Neural progenitor cell (in vitro differentiated cells): ENCODE measurements around the gene SLC35E3. TPM values are rescaled to one million over a fixed set of nuclear protein-coding genes. Genes with fewer than 3 reads are reported as not detected.

Experiments
- DNase-seq: peaks from one replicate; pipeline ENCODE4 v3.0.0-alpha.2; 2016; ENCODE audit warnings: low spot score
- H2AFZ ChIP-seq: fragments of 200-600 bp; sonication (generic); replicated peaks from 2 replicates; pipeline ENCODE4 v1.6.1; 2016; ENCODE audit warnings: antibody characterized with exemption
- H3F3A ChIP-seq: fragments of 200-600 bp; sonication (generic); 2 replicates; pipeline ENCODE4 v1.6.1; 2016; ENCODE audit warnings: antibody characterized with exemption, low read depth
- H3K27ac ChIP-seq: fragments of 200-600 bp; sonication (generic); 2 replicates; pipeline ENCODE4 v1.5.1; 2016; ENCODE audit warnings: mild to moderate bottlenecking
- H3K27me3 ChIP-seq: fragments of 200-600 bp; sonication (generic); 2 replicates; pipeline ENCODE4 v1.6.1; 2016; ENCODE audit warnings: mild to moderate bottlenecking, moderate library complexity
- H3K36me3 ChIP-seq: fragments of 200-600 bp; sonication (generic); 2 replicates; pipeline ENCODE4 v1.5.1; 2016
- H3K4me1 ChIP-seq: fragments of 200-600 bp; sonication (generic); 2 replicates; pipeline ENCODE4 v1.6.1; 2016; ENCODE audit warnings: mixed run types
- H3K4me2 ChIP-seq: fragments of 200-600 bp; sonication (generic); 2 replicates; pipeline ENCODE4 v1.6.1; 2016
- H3K4me3 ChIP-seq: fragments of 200-600 bp; sonication (generic); 2 replicates; pipeline ENCODE4 v1.5.1; 2016
- H3K79me2 ChIP-seq: fragments of 200-600 bp; sonication (generic); 2 replicates; pipeline ENCODE4 v1.6.1; 2016; ENCODE audit warnings: low read depth
- H3K9ac ChIP-seq: fragments of 200-600 bp; sonication (generic); 2 replicates; pipeline ENCODE4 v1.6.1; 2016
- H3K9me3 ChIP-seq: fragments of 200-600 bp; sonication (generic); 2 replicates; pipeline ENCODE4 v1.5.1; 2016; ENCODE audit warnings: low read depth
- H4K20me1 ChIP-seq: fragments of 200-600 bp; sonication (generic); 2 replicates; pipeline ENCODE4 v1.6.1; 2016; ENCODE audit warnings: low read depth
- H3K27ac Mint-ChIP-seq: 3 replicates; pipeline ENCODE4 v1.8.0; 2021; ENCODE audit warnings: mixed read lengths
- H3K27me3 Mint-ChIP-seq: 2 replicates; pipeline ENCODE4 v1.8.0; 2022; ENCODE audit warnings: low read depth, mild to moderate bottlenecking, inconsistent platforms, moderate library complexity, mixed read lengths; ENCODE audit not compliant: insufficient read depth
- H3K36me3 Mint-ChIP-seq: 3 replicates; pipeline ENCODE4 v1.8.0; 2021; ENCODE audit warnings: mixed read lengths
- H3K4me1 Mint-ChIP-seq: 3 replicates; pipeline ENCODE4 v1.8.0; 2021; ENCODE audit warnings: mixed read lengths
- H3K4me3 Mint-ChIP-seq: 3 replicates; pipeline ENCODE4 v1.8.0; 2021; ENCODE audit warnings: mild to moderate bottlenecking, moderate library complexity, mixed read lengths
- H3K9me3 Mint-ChIP-seq: 3 replicates; pipeline ENCODE4 v1.8.0; 2020; ENCODE audit warnings: mixed read lengths
- EZH2 ChIP-seq: fragments of 200-600 bp; sonication (generic); IDR thresholded peaks from 2 replicates; pipeline ENCODE4 v1.6.1; 2017; ENCODE audit warnings: antibody characterized with exemption, mild to moderate bottlenecking, moderate library complexity
- EZH2phosphoT487 ChIP-seq: fragments of 200-600 bp; sonication (generic); IDR thresholded peaks from 2 replicates; pipeline ENCODE4 v1.6.1; 2017; ENCODE audit warnings: antibody characterized with exemption
- total RNA-seq: library from RNA; depleted of rRNA; stranded (reverse); fragments of >200 nt; gene quantifications from 2 replicates; pipeline ENCODE4 v1.2.3, GENCODE V29; 2015; ENCODE audit warnings: low replicate concordance
- TF ChIP-seq, protein P1 (sequence below): fragments of 200-600 bp; sonication (generic); IDR thresholded peaks from 2 replicates; pipeline ENCODE4 v1.5.1; 2017; ENCODE audit warnings: antibody characterized with exemption, mild to moderate bottlenecking

SLC35E3 gene
- total RNA-seq, 1 donor from 2014 or later: 1.5 TPM

DNA sequence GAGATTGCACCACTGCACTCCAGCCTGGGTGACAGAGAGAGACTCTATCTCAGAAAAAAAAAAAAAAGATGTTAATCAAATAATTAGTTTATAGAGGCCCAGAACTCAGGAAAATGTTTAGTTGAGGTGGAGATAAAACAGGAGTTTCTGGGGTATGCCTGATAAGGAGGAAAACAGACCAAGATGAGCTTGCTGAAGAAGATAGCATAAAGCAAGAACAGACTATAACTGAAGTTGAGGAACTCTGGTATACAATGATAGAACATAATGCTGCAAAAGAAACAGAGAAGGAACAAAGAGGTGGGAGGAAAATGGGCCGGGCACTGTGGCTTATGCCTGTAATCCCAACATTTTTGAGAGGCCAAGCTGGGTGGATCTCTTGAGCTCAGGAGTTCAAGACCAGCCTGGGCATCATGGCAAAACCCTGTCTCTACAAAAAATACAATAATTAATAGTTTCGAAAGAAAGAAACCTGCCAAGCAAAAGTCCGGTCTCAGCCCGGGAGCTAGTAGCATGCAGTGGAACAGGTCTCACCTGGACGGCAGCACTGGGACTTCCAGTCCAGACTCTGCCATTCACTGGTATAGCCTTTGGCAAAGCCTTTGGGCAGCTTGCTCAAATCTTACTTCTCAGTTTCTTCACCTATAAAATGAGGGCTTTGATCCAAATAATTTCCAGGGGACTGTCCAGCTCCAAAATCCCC, 25.4 kb downstream of the SLC35E3 start:
- H3K9me3 Mint-ChIP-seq: no peaks in the 10 kb centered on the region
- H3K36me3 Mint-ChIP-seq: peaks cover 2% of the 10 kb centered on the region
- no peaks in the 10 kb centered on the region for H3K79me2 ChIP-seq
- no peaks in the 10 kb centered on the region for H3K27me3 ChIP-seq
- H3K4me3 ChIP-seq: no peak overlapping the region
- H3K4me1 Mint-ChIP-seq: no peaks in the 10 kb centered on the region
- no peak overlapping the region for H3K27ac ChIP-seq
- H3K4me2 ChIP-seq: no peak overlapping the region
- no peaks in the 10 kb centered on the region for H4K20me1 ChIP-seq
- no peaks in the 10 kb centered on the region for H3K4me1 ChIP-seq
- no peaks in the 10 kb centered on the region for H3F3A ChIP-seq
- no peaks in the 10 kb centered on the region for H3K9me3 ChIP-seq
- TF ChIP-seq, protein P1, sequence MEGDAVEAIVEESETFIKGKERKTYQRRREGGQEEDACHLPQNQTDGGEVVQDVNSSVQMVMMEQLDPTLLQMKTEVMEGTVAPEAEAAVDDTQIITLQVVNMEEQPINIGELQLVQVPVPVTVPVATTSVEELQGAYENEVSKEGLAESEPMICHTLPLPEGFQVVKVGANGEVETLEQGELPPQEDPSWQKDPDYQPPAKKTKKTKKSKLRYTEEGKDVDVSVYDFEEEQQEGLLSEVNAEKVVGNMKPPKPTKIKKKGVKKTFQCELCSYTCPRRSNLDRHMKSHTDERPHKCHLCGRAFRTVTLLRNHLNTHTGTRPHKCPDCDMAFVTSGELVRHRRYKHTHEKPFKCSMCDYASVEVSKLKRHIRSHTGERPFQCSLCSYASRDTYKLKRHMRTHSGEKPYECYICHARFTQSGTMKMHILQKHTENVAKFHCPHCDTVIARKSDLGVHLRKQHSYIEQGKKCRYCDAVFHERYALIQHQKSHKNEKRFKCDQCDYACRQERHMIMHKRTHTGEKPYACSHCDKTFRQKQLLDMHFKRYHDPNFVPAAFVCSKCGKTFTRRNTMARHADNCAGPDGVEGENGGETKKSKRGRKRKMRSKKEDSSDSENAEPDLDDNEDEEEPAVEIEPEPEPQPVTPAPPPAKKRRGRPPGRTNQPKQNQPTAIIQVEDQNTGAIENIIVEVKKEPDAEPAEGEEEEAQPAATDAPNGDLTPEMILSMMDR: no peak
- TF ChIP-seq EZH2phosphoT487 (no peak), EZH2 (no peak)
- peaks cover 2% of the 10 kb centered on the region for H3K27me3 Mint-ChIP-seq
- H2AFZ ChIP-seq: no peak overlapping the region
- H3K36me3 ChIP-seq: no peaks in the 10 kb centered on the region
- DNase-seq: no peak
- no peak overlapping the region for H3K9ac ChIP-seq
- no peak overlapping the region for H3K4me3 Mint-ChIP-seq
- H3K27ac Mint-ChIP-seq: no peak overlapping the region

DNA sequence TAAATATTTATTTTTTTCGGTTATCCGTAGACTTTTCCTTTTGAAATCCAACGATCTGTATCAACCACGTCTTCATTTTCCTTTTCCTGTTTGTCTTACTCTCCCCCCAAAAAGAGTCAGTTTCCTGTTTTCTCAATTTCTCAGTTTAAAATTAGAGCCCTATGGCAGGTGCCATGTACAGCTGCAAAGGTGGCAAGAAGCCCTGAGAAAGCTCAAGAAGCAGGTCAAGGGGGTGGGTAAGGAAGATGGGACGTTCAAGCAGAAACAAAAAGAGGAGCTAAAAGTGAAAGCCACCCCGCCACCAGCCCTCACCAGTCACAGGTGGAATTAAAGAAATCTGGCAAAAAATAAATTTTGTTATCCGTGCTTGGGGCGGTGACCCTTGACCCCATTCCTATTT, 26.7 kb downstream of the SLC35E3 start:
- Mint-ChIP-seq H3K36me3 (no peaks in the 10 kb centered on the region), H3K9me3 (no peaks in the 10 kb centered on the region), H3K27me3 (peaks cover 2% of the 10 kb centered on the region), H3K27ac (no peak overlapping the region), H3K4me1 (peaks cover 2% of the 10 kb centered on the region), H3K4me3 (no peak overlapping the region)
- Histone ChIP-seq H3K4me1 (no peaks in the 10 kb centered on the region), H3K27ac (no peak overlapping the region), H3K36me3 (no peaks in the 10 kb centered on the region), H3K79me2 (no peaks in the 10 kb centered on the region), H3K4me2 (no peak overlapping the region), H3K27me3 (no peaks in the 10 kb centered on the region), H3K9me3 (no peaks in the 10 kb centered on the region), H4K20me1 (no peaks in the 10 kb centered on the region), H2AFZ (no peak overlapping the region), H3K9ac (no peak overlapping the region), H3K4me3 (no peak overlapping the region), H3F3A (no peaks in the 10 kb centered on the region)
- no peak for TF ChIP-seq EZH2phosphoT487
- TF ChIP-seq, protein P1: no peak
- no peak for TF ChIP-seq EZH2
- no peak for DNase-seq

DNA sequence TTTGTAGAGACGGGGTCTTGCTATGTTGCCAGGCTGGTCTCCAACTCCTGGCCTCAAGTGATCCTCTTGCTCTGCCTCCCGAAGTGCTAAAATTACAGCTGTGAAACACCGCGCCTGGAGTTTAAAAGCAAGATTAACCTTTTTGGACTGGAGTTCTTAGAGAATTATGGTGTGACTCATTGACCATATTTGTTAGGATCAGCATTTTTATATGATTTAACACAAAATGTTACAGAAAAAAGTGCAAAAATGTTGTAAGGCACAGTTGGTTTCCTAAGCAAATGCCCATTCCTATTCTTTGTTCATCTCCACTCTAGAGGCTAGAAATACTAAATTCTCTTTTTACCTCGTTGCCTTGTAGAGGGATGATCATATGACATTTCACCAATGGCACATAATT, 27.6 kb downstream of the SLC35E3 start:
- H3K27me3 ChIP-seq: no peaks in the 10 kb centered on the region
- H3K36me3 ChIP-seq: no peaks in the 10 kb centered on the region
- TF ChIP-seq EZH2phosphoT487: no peak
- TF ChIP-seq, protein P1: no peak
- TF ChIP-seq EZH2: no peak
- H3K79me2 ChIP-seq: no peaks in the 10 kb centered on the region
- Mint-ChIP-seq H3K27me3 (no peaks in the 10 kb centered on the region), H3K9me3 (no peaks in the 10 kb centered on the region), H3K36me3 (no peaks in the 10 kb centered on the region), H3K4me1 (peaks cover 2% of the 10 kb centered on the region), H3K27ac (peak overlapping the region; percentile 72), H3K4me3 (no peak overlapping the region)
- no peaks in the 10 kb centered on the region for H3K9me3 ChIP-seq
- H3K27ac ChIP-seq: no peak overlapping the region
- H4K20me1 ChIP-seq: no peaks in the 10 kb centered on the region
- no peaks in the 10 kb centered on the region for H3F3A ChIP-seq
- H2AFZ ChIP-seq: no peak overlapping the region
- no peak overlapping the region for H3K4me2 ChIP-seq
- no peak for DNase-seq
- no peaks in the 10 kb centered on the region for H3K4me1 ChIP-seq
- H3K9ac ChIP-seq: no peak overlapping the region
- H3K4me3 ChIP-seq: no peak overlapping the region
